SKM-1 treated with dmso at 0.1 percent for 144 hours (cell line): ENCODE results near the gene PRMT1.
"Not testable (repeated sequence)": the region's sequence is repeated elsewhere in the genome, so short reads cannot be mapped to it uniquely, and the experiment has no call there.

ENCODE experiments used
- DNase-seq: peaks from one replicate; lab custom pipeline; 2025; ENCODE audit not compliant: unreplicated experiment; lab: John Stamatoyannopoulos, UW

Gene PRMT1

DNA sequence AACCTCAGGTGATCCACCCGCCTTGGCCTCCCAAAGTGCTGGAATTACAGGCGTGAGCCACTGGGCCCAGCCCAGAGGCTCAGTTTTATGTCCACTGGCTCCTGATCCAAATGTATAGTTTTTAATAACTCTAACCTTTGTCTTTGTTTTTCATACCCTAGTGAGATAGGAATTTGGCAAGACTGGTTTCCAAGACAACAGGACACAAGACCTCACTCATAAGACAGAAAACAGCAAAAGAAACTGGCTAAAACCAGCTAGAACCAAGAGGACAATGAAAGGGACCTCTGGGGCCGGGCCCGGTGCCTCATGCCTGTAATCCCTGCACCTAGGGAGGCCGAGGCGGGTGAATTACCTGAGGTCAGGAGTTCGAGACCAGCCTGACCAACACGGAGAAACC, 41.4 kb downstream of the PRMT1 start:
- DNase-seq: no peak

DNA sequence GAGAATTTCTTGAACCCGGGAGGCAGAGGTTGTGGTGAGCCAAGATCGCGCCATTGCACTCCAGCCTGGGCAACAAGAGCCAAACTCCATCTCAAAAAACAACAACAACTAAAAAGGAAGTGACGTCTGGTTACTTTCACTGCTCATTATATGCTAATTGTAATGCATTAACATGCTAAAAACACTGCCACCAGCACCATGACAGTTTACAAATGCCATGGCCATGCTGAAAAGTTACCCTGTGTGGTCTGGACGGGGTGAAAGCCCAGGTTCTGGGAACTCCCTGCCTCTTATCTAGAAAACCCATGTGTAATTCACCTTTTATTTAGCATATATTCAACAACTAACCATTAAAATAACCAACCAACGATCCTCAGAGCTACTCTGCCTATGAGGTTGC, 41.9 kb downstream of the PRMT1 start:
- DNase-seq: no peak

DNA sequence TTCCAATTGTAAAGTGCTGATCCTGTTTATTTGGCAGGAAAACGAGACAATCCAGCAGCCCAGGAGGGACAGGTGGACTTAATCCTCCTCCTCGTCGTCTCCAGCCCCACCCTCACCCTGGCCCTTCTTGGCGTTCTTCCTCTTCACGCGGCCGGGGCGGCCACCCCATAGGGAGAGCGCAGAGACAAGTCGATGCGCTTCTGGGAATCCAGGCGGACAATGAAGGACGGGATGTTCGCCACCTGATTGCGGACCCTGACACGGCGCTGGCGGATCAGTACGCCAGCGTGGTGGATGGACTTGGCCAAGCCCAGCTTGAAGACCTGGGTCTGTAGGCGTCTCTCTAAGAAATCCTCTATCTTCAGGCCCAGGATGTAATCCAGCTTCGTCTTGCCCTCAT, 42.3 kb downstream of the PRMT1 start:
- DNase-seq: not testable (repeated sequence)

DNA sequence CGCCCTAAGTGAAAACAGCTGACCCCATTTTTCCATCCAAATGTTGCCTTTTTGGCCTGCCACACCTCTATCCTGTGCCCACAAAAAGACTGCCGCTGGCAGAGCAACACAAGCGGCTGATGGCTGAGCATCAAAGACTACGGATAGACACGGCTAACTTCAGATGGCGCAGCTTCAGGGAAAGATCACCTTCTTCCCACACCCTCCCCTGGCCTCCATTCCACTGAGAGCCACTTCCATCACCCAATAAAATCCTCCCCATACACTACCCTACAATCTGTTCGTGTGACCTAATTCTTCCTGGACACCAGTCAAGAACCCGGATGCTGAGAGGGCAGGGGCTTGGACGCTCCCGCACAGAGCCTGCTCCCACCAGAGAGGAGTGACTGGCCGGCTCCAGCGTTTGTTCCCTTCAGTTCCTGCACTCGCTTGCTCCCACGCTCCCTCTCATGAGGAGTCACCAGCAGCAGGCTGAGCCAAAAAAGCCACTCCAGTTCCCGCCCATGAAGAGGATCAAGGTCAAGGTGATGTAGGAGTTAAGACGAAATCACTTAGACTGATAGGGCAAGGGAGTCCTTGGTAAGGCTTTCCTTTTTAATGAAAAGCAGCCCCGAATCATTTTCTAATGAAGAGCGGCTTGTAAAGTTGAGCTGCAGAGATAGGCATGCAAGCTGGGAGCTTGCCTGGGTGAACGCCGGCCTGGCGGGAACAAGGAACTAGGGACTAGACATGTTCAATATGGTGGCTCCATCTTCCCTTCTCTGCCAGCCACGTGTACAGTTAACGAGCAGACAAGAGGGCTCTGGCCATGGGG, 50.4 kb downstream of the PRMT1 start:
- DNase-seq: no peak

DNA sequence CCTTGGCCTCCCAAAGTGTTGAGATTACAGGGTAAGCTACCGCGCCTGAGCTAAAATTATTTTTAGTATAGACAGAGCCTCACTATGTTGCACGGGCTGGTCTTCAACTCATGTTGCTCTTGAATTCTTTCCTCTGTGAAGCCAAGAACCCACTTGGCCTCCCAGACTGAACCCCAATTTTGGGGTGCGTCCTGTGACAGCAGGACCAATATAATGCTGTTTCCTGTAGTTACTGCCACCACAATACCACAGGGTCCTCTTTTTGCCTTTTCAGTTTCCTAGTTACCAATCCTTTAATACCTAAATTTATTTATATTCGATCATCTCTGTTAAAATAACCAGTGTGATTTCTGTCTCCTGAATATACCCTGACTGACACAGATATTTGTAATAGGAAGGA, 53.1 kb downstream of the PRMT1 start:
- no peak for DNase-seq
